ENCODE data around the gene TMEM187. TPM values are rescaled to one million over a fixed set of nuclear protein-coding genes. Genes with fewer than 3 reads are reported as not detected.
A peak's percentile ranks its signal among the peaks of the same experiment; 100 is the strongest.

The TMEM187 gene
- total RNA-seq, 2 experiments from 2014 or later: 1.4 to 4.5 TPM

DNA sequence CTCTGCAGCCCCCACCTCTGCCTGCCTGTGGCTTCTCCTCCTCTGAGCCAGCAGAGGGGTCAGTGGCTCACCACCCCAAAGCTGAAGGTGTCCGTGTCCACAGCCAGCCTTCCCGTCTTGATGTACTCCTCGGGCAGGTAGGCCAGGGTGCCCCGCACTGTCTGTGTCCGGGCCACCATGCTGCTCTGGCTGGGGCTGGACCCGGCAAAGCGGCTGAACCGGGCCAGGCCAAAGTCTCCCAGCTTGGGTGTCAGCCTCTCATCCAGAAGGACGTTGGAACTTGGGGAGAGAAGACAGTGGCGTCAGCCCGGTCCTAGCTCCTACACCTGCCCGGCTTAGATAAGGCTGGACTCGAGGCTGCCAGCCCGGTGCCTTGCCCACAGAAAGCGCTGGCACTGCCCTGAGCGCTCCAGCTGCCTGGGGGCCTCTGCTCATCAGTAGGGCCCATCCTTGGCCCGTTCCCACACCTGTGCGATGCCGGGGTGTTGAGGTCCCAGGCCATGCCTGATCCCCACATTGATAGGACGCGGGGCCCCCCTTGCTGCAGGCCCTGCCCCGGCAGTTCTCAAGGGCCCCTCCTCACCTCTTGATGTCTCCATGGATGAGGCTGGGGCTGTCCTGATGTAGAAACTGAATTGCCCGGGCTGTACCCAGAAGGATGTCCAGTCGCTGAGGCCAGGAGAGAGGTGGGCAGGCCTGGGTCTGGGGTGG, 44.0 kb downstream of the TMEM187 start:
- H3K36me3 ChIP-seq (ENCODE audit: insufficient read depth, low read length): peaks cover 60% of the 10 kb centered on the region
- H4K20me1 ChIP-seq (ENCODE audit: insufficient read depth, low read length): no peaks in the 10 kb centered on the region
- H3K4me1 ChIP-seq (ENCODE audit: insufficient read depth, low read length, poor library complexity, severe bottlenecking): peaks cover 19% of the 10 kb centered on the region
- no peak overlapping the region for H3K27ac ChIP-seq (ENCODE audit: low read depth, low read length, poor library complexity, severe bottlenecking)
- DNase-seq (ENCODE audit: low spot score): no peak
- TF ChIP-seq, protein P1, sequence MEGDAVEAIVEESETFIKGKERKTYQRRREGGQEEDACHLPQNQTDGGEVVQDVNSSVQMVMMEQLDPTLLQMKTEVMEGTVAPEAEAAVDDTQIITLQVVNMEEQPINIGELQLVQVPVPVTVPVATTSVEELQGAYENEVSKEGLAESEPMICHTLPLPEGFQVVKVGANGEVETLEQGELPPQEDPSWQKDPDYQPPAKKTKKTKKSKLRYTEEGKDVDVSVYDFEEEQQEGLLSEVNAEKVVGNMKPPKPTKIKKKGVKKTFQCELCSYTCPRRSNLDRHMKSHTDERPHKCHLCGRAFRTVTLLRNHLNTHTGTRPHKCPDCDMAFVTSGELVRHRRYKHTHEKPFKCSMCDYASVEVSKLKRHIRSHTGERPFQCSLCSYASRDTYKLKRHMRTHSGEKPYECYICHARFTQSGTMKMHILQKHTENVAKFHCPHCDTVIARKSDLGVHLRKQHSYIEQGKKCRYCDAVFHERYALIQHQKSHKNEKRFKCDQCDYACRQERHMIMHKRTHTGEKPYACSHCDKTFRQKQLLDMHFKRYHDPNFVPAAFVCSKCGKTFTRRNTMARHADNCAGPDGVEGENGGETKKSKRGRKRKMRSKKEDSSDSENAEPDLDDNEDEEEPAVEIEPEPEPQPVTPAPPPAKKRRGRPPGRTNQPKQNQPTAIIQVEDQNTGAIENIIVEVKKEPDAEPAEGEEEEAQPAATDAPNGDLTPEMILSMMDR (conservative IDR thresholded peaks at IDR 0.05; ENCODE audit: low read length): no peak
- no peak for TF ChIP-seq EZH2phosphoT487 (IDR thresholded peaks at IDR 0.05; ENCODE audit: borderline replicate concordance, low read depth, low read length)
- peaks cover 6% of the 10 kb centered on the region; the same call in 1 of the 2 replicates for H3K79me2 ChIP-seq (ENCODE audit: insufficient read depth, low read depth, low read length)
- H2AFZ ChIP-seq (ENCODE audit: low read length): no peak overlapping the region
- ChIA-PET POLR2A (no interaction called here), CTCF (ENCODE audit: unreplicated experiment) (no interaction called here)
- no TSS peak for BruUV-seq (replicated peaks)
- H3K9me3 ChIP-seq (ENCODE audit: low read length): no peaks in the 10 kb centered on the region
- no peak overlapping the region for H3K4me3 ChIP-seq (ENCODE audit: low read depth, low read length, poor library complexity, severe bottlenecking)
- intact Hi-C loops (cut with micrococcal nuclease; ENCODE audit: unreplicated experiment): no loop called here
- no peaks in the 10 kb centered on the region; the same call in 1 of the 2 replicates for H3K9me2 ChIP-seq (ENCODE audit: insufficient read depth, low read length)
- no peak overlapping the region for H3K4me2 ChIP-seq (ENCODE audit: low read length)

DNA sequence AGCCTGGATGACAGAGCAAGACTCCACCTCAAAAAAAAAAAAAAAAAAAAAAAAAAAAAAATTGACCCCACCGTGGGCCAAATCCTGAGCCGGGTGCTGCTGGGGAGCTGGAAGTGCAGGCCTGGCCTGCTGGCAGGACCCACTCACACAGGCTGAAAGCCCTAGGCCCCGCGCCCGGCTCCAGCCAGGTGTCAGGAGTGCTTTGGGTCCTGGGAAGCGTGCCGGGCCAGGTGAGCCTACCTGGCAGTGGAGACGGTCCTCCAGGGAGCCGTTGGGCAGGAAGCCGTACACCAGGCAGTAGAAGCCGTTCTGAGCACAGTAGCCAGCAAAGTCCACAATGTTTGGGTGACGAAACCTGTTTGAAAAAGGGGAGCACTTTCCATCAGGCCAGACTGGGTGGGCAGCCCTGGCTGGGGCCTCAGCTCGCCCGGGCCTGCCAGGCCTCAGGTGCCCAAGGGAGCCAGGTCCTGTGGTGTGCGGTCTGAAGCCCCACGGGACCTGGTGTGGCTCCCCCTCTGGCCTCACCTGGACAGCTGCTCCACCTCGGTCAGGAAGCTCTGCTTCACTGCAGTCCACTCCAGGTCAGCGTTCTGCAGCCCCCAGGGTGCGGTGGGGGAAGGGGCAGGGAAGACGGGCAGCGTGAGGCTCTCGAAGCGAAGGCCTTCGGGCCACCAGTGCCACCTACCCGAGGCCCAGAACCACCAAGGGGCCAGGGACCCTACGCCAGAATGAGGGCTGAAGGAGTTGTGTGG, 45.4 kb downstream of the TMEM187 start:
- peaks cover 46% of the 10 kb centered on the region for H3K36me3 ChIP-seq (ENCODE audit: insufficient read depth, low read length)
- H4K20me1 ChIP-seq (ENCODE audit: insufficient read depth, low read length): no peaks in the 10 kb centered on the region
- CTCF ChIA-PET (ENCODE audit: unreplicated experiment): no interaction called here
- no peaks in the 10 kb centered on the region for H3K9me3 ChIP-seq (ENCODE audit: low read length)
- H3K9me2 ChIP-seq (ENCODE audit: insufficient read depth, low read length): no peaks in the 10 kb centered on the region; the same call in 1 of the 2 replicates
- DNase-seq (ENCODE audit: low spot score): no peak
- no peak overlapping the region for H2AFZ ChIP-seq (ENCODE audit: low read length)
- BruUV-seq (replicated peaks): no TSS peak
- peaks cover 27% of the 10 kb centered on the region for H3K4me1 ChIP-seq (ENCODE audit: insufficient read depth, low read length, poor library complexity, severe bottlenecking)
- POLR2A ChIA-PET: interaction anchor here (0.6 to 1.0 kb wide), 3 partner anchors 13 to 49 kb away, joined by 3 to 4 read pairs (median 3); no protein-coding TSS in a partner anchor
- H3K4me2 ChIP-seq (ENCODE audit: low read length): peak overlapping the region; percentile 89
- peak overlapping the region; percentile 69 for H3K27ac ChIP-seq (ENCODE audit: low read depth, low read length, poor library complexity, severe bottlenecking)
- intact Hi-C loops (cut with micrococcal nuclease; ENCODE audit: unreplicated experiment): no loop called here
- TF ChIP-seq, protein P1 (conservative IDR thresholded peaks at IDR 0.05; ENCODE audit: low read length): no peak
- TF ChIP-seq EZH2phosphoT487 (IDR thresholded peaks at IDR 0.05; ENCODE audit: borderline replicate concordance, low read depth, low read length): no peak
- H3K4me3 ChIP-seq (ENCODE audit: low read depth, low read length, poor library complexity, severe bottlenecking): peak overlapping the region; percentile 97
- peaks cover 6% of the 10 kb centered on the region; the same call in 1 of the 2 replicates for H3K79me2 ChIP-seq (ENCODE audit: insufficient read depth, low read depth, low read length)
